NCI-H510A (cell line): Measurements from ENCODE around the gene ZNF846.
"Not testable (repeated sequence)": the region's sequence is repeated elsewhere in the genome, so short reads cannot be mapped to it uniquely, and the experiment has no call there.

Experiments used
- DNase-seq: peaks from one replicate; lab custom pipeline; 2025; lab: John Stamatoyannopoulos, UW

ZNF846 gene

GRCh38 chr19:9768175-9769112 is at the start of gene ZNF846:
Gene ZNF846, minus strand, starts transcription at chr19:9768738. Its CDS starts 3,788 bp downstream, at chr19:9764950.
- DNase-seq, result peak; percentile 96

GRCh38 chr19:9818175-9818733 is 49.7 kb upstream of the ZNF846 start:
- no peak for DNase-seq

- DNase-seq, result no peak
Measured at GRCh38 chr19:9811139-9811538, 42.6 kb upstream of the ZNF846 start.

- no peak for DNase-seq
Measured at GRCh38 chr19:9808855-9809824, 40.6 kb upstream of the ZNF846 start.

- no peak for DNase-seq
Measured at GRCh38 chr19:9806803-9807202, 38.3 kb upstream of the ZNF846 start.

- DNase-seq, result no peak
Measured at GRCh38 chr19:9801976-9802375, 33.4 kb upstream of the ZNF846 start.

GRCh38 chr19:9799162-9799561 is 30.6 kb upstream of the ZNF846 start:
- DNase-seq, result no peak

GRCh38 chr19:9797871-9798270 is 29.3 kb upstream of the ZNF846 start:
- no peak for DNase-seq

GRCh38 chr19:9796113-9796773 is 27.7 kb upstream of the ZNF846 start:
- peak; percentile 66 for DNase-seq

- DNase-seq, result peak; percentile 52
Measured at GRCh38 chr19:9793071-9793591, 24.6 kb upstream of the ZNF846 start.

GRCh38 chr19:9792206-9793070 is 23.9 kb upstream of the ZNF846 start:
- DNase-seq, result peak; percentile 95

- peak; percentile 98 for DNase-seq
Measured at GRCh38 chr19:9791552-9792205, 23.1 kb upstream of the ZNF846 start.

- DNase-seq, result not testable (repeated sequence)
Measured at GRCh38 chr19:9791073-9791367, 22.5 kb upstream of the ZNF846 start.

GRCh38 chr19:9789579-9789978 is 21.0 kb upstream of the ZNF846 start:
- not testable (repeated sequence) for DNase-seq

GRCh38 chr19:9789066-9789465 is 20.5 kb upstream of the ZNF846 start:
- no peak for DNase-seq

- not testable (repeated sequence) for DNase-seq
Measured at GRCh38 chr19:9788604-9789003, 20.1 kb upstream of the ZNF846 start.

GRCh38 chr19:9786819-9787218 is 18.3 kb upstream of the ZNF846 start:
- DNase-seq, result no peak

- no peak for DNase-seq
Measured at GRCh38 chr19:9786342-9786741, 17.8 kb upstream of the ZNF846 start.

- peak; percentile 99 for DNase-seq
Measured at GRCh38 chr19:9785367-9786331, 17.1 kb upstream of the ZNF846 start.
